Keratinocyte (primary cell): ENCODE data around the gene PTPRT. TPM values are rescaled to one million over a fixed set of nuclear protein-coding genes. Genes with fewer than 3 reads are reported as not detected.

Experiments
- DNase-seq: peaks from one replicate; pipeline ENCODE4 v3.0.0-alpha.2; 2011; ENCODE audit warnings: low read depth, missing footprints, low spot score
- FAIRE-seq: peaks from 2 replicates; lab custom pipeline; 2011; peaks lifted over from hg19 to GRCh38; lab: Jason Lieb, UNC
- H2AFZ ChIP-seq: 2 replicates; pipeline ENCODE4 v1.6.0; 2012; ENCODE audit warnings: low read length, control low read depth, inconsistent platforms; ENCODE audit not compliant: control insufficient read depth
- H3K27ac ChIP-seq: 2 replicates; pipeline ENCODE4 v1.5.1; 2011; ENCODE audit warnings: low read length; ENCODE audit not compliant: control insufficient read depth, insufficient read depth
- H3K27me3 ChIP-seq: 3 replicates; pipeline ENCODE4 v1.6.0; 2011; ENCODE audit warnings: low read length; ENCODE audit not compliant: control insufficient read depth, insufficient read depth; ENCODE audit errors: extremely low read depth
- H3K36me3 ChIP-seq, 2 experiments: 2 replicates in 1 of 2; 3 replicates in 1 of 2; pipeline ENCODE4 v1.5.1; 2011; ENCODE audit warnings: low read length in 2 of 2, mild to moderate bottlenecking in 1 of 2; ENCODE audit not compliant: control insufficient read depth in 2 of 2, insufficient read depth in 2 of 2; ENCODE audit errors: extremely low read depth in 1 of 2
- H3K4me1 ChIP-seq: 3 replicates; pipeline ENCODE4 v1.5.1; 2011; ENCODE audit warnings: low read length; ENCODE audit not compliant: control insufficient read depth, insufficient read depth; ENCODE audit errors: extremely low read depth
- H3K4me2 ChIP-seq: 3 replicates; pipeline ENCODE4 v1.6.0; 2011; ENCODE audit warnings: low read depth, low read length; ENCODE audit not compliant: control insufficient read depth, insufficient read depth; ENCODE audit errors: extremely low read depth
- H3K4me3 ChIP-seq, 3 experiments: fragments of 200-600 bp in 1 of 3; sonication (generic) in 1 of 3; 2 replicates in 2 of 3; 3 replicates in 1 of 3; pipeline ENCODE4 v1.5.1; 2011 to 2016; ENCODE audit warnings: low read length in 3 of 3, mild to moderate bottlenecking in 3 of 3, control low read depth in 2 of 3, inconsistent platforms in 1 of 3, low read depth in 1 of 3, mixed read lengths in 1 of 3, mixed run types in 1 of 3, moderate library complexity in 1 of 3; ENCODE audit not compliant: control insufficient read depth in 2 of 3, insufficient read depth in 2 of 3; ENCODE audit errors: extremely low read depth in 1 of 3
- H3K79me2 ChIP-seq: 2 replicates; pipeline ENCODE4 v1.6.0; 2012; ENCODE audit warnings: low read length; ENCODE audit not compliant: control insufficient read depth, insufficient read depth
- H3K9ac ChIP-seq: 3 replicates; pipeline ENCODE4 v1.6.0; 2011; ENCODE audit warnings: low read length; ENCODE audit not compliant: control insufficient read depth, insufficient read depth; ENCODE audit errors: extremely low read depth
- H3K9me1 ChIP-seq: 3 replicates; pipeline ENCODE4 v1.6.0; 2011; ENCODE audit warnings: low read length; ENCODE audit not compliant: control insufficient read depth, insufficient read depth; ENCODE audit errors: extremely low read depth
- H3K9me3 ChIP-seq: 2 replicates; pipeline ENCODE4 v1.5.1; 2012; ENCODE audit warnings: low read depth, low read length; ENCODE audit not compliant: control insufficient read depth
- H4K20me1 ChIP-seq: 3 replicates; pipeline ENCODE4 v1.6.0; 2011; ENCODE audit warnings: low read length; ENCODE audit not compliant: control insufficient read depth, insufficient read depth; ENCODE audit errors: extremely low read depth
- EZH2 ChIP-seq: IDR thresholded peaks from one replicate; pipeline ENCODE4 v1.6.1; 2012; ENCODE audit warnings: inconsistent platforms, mild to moderate bottlenecking, low read length, moderate library complexity
- dilution Hi-C: fragments of 300-500 bp; cut with MboI; formaldehyde crosslinking; loops from one replicate; pipeline ENCODE4 v1.7.0; 2020; ENCODE audit warnings: low sequenced_read_pairs; ENCODE audit not compliant: extremely low pct_ligation_motif_present
- polyA plus RNA-seq, 5 experiments: library from polyadenylated mRNA; depleted of rRNA in 3 of 5; stranded (reverse) in 3 of 5; stranded (forward) in 1 of 5; unstranded in 1 of 5; fragments of >200 nt; gene quantifications; 1 replicate in 1 of 5; 2 replicates in 3 of 5; 3 replicates in 1 of 5; pipeline versions ENCODE4 v1.2.1 to v1.2.3, GENCODE V29; 2011 to 2012; ENCODE audit warnings: missing spikeins in 2 of 5, low read depth in 1 of 5, low replicate concordance in 1 of 5
- TF ChIP-seq, protein P1 (sequence below), 3 experiments: IDR thresholded peaks in 1 of 3; conservative IDR thresholded peaks in 1 of 3; optimal IDR thresholded peaks in 1 of 3; 2 replicates in 2 of 3; 3 replicates in 1 of 3; pipeline versions ENCODE3 to v1.5.1; 2011; ENCODE audit warnings: low read length in 3 of 3, mild to moderate bottlenecking in 3 of 3, moderate library complexity in 2 of 3, control low read depth in 1 of 3, inconsistent platforms in 1 of 3; ENCODE audit not compliant: insufficient read depth in 2 of 3; ENCODE audit errors: extremely low read depth in 1 of 3

Gene PTPRT
- polyA plus RNA-seq, 1 donor (not counting 4 experiments of a cell fraction or from before 2014, with no cell fraction given), result not detected

DNA sequence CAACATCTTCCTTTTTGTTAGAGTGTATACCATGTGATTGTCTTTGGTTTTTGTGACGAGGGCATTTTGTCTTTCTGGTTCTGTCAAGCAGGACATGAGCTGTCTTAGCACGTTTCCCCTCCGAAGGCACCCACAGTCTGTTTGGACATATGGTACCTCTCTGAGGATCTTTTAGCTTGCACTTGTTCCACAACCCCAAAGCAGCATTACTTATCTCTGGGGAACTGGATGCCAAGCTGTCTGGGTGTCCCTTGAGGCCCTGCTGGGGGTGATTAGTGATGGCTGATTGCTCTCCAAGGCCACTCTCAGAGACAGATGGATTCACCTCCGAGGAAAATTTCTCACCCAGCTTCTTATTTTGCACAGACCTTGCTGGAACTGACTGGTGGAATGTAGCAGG, 1126.6 kb downstream of the PTPRT start:
- TF ChIP-seq, protein P1, sequence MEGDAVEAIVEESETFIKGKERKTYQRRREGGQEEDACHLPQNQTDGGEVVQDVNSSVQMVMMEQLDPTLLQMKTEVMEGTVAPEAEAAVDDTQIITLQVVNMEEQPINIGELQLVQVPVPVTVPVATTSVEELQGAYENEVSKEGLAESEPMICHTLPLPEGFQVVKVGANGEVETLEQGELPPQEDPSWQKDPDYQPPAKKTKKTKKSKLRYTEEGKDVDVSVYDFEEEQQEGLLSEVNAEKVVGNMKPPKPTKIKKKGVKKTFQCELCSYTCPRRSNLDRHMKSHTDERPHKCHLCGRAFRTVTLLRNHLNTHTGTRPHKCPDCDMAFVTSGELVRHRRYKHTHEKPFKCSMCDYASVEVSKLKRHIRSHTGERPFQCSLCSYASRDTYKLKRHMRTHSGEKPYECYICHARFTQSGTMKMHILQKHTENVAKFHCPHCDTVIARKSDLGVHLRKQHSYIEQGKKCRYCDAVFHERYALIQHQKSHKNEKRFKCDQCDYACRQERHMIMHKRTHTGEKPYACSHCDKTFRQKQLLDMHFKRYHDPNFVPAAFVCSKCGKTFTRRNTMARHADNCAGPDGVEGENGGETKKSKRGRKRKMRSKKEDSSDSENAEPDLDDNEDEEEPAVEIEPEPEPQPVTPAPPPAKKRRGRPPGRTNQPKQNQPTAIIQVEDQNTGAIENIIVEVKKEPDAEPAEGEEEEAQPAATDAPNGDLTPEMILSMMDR (optimal IDR thresholded peaks at IDR 0.05 in 1 of 3, IDR thresholded peaks at IDR 0.05 in 1 of 3, conservative IDR thresholded peaks at IDR 0.05 in 1 of 3; ENCODE audit: extremely low read depth in 1 of 3, insufficient read depth in 2 of 3, low read length in 3 of 3), result no peak
- TF ChIP-seq EZH2, result no peak
- no peak overlapping the region for H3K9ac ChIP-seq

DNA sequence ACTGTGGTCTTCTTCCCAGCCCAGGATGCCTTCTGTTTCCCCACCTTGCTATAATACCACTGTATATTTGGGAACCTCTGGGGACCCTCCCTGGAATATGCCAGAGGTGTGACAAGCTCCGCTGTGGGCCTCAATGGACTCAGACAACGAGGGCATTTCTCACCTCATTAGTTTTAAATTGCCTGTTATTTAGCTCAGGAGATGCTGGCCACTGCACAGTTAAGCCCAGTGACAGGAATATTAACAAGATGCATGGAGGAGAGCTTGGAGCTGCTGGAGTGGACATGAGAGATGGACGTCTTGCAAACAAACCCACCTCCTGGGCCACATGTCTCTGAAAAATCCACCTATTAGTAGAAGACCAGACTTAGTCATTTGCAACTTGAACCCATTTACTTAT, 1136.4 kb downstream of the PTPRT start:
- no peak overlapping the region for H3K4me3 ChIP-seq
- H3K4me1 ChIP-seq, result no peaks in the 10 kb centered on the region
- H3K27ac ChIP-seq, result no peak overlapping the region
- no peak overlapping the region for H2AFZ ChIP-seq
- no peak for TF ChIP-seq EZH2
- TF ChIP-seq, protein P1 (optimal IDR thresholded peaks at IDR 0.05 in 1 of 3, IDR thresholded peaks at IDR 0.05 in 1 of 3, conservative IDR thresholded peaks at IDR 0.05 in 1 of 3; ENCODE audit: extremely low read depth in 1 of 3, insufficient read depth in 2 of 3, low read length in 3 of 3), result no peak
- DNase-seq, result no peak
- H4K20me1 ChIP-seq, result no peaks in the 10 kb centered on the region
- no peak overlapping the region for H3K9ac ChIP-seq
- dilution Hi-C loops, result no loop called here
- no peak overlapping the region for H3K4me2 ChIP-seq
- H3K9me1 ChIP-seq, result no peaks in the 10 kb centered on the region
- no peak for FAIRE-seq
- H3K36me3 ChIP-seq, result no peaks in the 10 kb centered on the region
- H3K79me2 ChIP-seq, result no peaks in the 10 kb centered on the region
- H3K27me3 ChIP-seq, result no peaks in the 10 kb centered on the region
- peaks cover 3% of the 10 kb centered on the region for H3K9me3 ChIP-seq

More for the DNA sequence above, 1126.6 kb downstream of the PTPRT start:
- no peak overlapping the region for H3K27ac ChIP-seq
- H4K20me1 ChIP-seq, result no peaks in the 10 kb centered on the region
- no peak overlapping the region for H3K4me3 ChIP-seq
- no peaks in the 10 kb centered on the region for H3K9me1 ChIP-seq
- H3K9me3 ChIP-seq, result no peaks in the 10 kb centered on the region
- no peak for FAIRE-seq
- no peak for DNase-seq
- no peak overlapping the region for H3K4me2 ChIP-seq
- no peaks in the 10 kb centered on the region for H3K36me3 ChIP-seq
- H2AFZ ChIP-seq, result no peak overlapping the region
- no peaks in the 10 kb centered on the region for H3K27me3 ChIP-seq
- dilution Hi-C loops, result no loop called here
- H3K79me2 ChIP-seq, result no peaks in the 10 kb centered on the region
- H3K4me1 ChIP-seq, result no peaks in the 10 kb centered on the region
